Fibroblast of skin of abdomen (primary cell): ENCODE results near the gene NSMCE1.

Experiments used
- DNase-seq: peaks from one replicate; pipeline ENCODE4 v3.0.0-alpha.2; 2013

Gene NSMCE1

GRCh38 chr16:27242398-27242797 is 26.2 kb downstream of the NSMCE1 start:
- no peak for DNase-seq

- peak; percentile 23 for DNase-seq
These were observed 26.9 kb downstream of the NSMCE1 start for GRCh38 chr16:27241658-27242057.

- peak; percentile 67 for DNase-seq
These were observed 27.5 kb downstream of the NSMCE1 start for GRCh38 chr16:27240948-27241531.

GRCh38 chr16:27239906-27240655 is 28.5 kb downstream of the NSMCE1 start:
- no peak for DNase-seq

GRCh38 chr16:27239026-27239425 is 29.5 kb downstream of the NSMCE1 start:
- DNase-seq: no peak

- no peak for DNase-seq
These were observed 30.0 kb downstream of the NSMCE1 start for GRCh38 chr16:27238591-27238990.

- no peak for DNase-seq
These were observed 30.5 kb downstream of the NSMCE1 start for GRCh38 chr16:27238016-27238587.

- peak; percentile 17 for DNase-seq
These were observed 31.2 kb downstream of the NSMCE1 start for GRCh38 chr16:27237219-27238015.

- no peak for DNase-seq
These were observed 31.8 kb downstream of the NSMCE1 start for GRCh38 chr16:27236635-27237218.

GRCh38 chr16:27235938-27236245 is 32.7 kb downstream of the NSMCE1 start:
- no peak for DNase-seq

- peak; percentile 88 for DNase-seq
These were observed 33.3 kb downstream of the NSMCE1 start for GRCh38 chr16:27235055-27235937.

GRCh38 chr16:27234603-27235002 is 34.0 kb downstream of the NSMCE1 start:
- no peak for DNase-seq

- no peak for DNase-seq
These were observed 34.4 kb downstream of the NSMCE1 start for GRCh38 chr16:27234171-27234570.

- no peak for DNase-seq
These were observed 34.8 kb downstream of the NSMCE1 start for GRCh38 chr16:27233731-27234130.

- DNase-seq: no peak
These were observed 35.5 kb downstream of the NSMCE1 start for GRCh38 chr16:27232901-27233625.

- DNase-seq: no peak
These were observed 36.3 kb downstream of the NSMCE1 start for GRCh38 chr16:27232061-27232900.

GRCh38 chr16:27231692-27232060 is 36.9 kb downstream of the NSMCE1 start:
- no peak for DNase-seq

GRCh38 chr16:27230562-27231001 is 38.0 kb downstream of the NSMCE1 start:
- no peak for DNase-seq

- no peak for DNase-seq
These were observed 38.6 kb downstream of the NSMCE1 start for GRCh38 chr16:27229891-27230470.
